HG02759 (cell line): ENCODE measurements around the gene TSR1.

ENCODE experiments used
- ATAC-seq: cut with Tn5 transposase; IDR thresholded peaks from one replicate; pipeline ENCODE4 v1.9.1; 2021; ENCODE audit warnings: mild to moderate bottlenecking, moderate library complexity; ENCODE audit not compliant: unreplicated experiment

The TSR1 gene

DNA sequence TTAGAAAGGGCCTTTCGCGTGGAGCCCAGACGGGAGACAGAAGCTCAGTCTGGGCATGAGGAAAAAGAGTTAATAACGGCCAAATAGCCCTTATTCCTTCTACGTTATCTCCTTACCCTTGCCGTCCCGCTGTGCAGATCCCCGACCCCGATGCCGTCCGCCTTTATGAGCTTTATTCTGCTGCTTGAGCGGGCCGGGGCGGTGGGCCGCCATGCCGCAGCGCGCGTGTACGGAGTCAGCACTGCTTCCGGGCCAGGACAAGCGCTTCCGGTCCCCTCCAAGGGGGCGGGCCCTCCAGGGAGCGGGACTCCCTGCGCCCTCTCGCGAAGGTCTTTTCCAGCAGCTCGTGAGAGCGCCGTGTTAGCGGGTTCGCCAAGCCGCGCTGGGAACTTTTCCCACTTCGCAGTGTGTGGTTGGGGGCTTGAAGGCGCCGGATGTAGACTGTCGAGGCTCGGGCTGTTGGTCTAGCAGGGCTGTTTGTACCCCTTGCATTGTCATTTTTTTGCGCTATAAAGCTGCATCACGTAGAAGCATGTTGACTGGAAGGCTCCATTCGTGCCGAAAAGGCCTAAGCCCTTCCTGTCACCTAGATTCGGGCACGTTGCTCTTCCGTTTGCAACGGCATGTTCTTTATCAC, at the start of gene TSR1:
Gene TSR1 (minus strand): TSS at position 243 of the 637 bp plus-strand sequence. CDS start 30 bp downstream, at position 213.
- peak; percentile 81 for ATAC-seq

- ATAC-seq, result no peak
Measured at GRCh38 chr17:2385240-2386210, 49.3 kb upstream of the TSR1 start.

- no peak for ATAC-seq
Measured at GRCh38 chr17:2384439-2385127, 48.3 kb upstream of the TSR1 start.

GRCh38 chr17:2383628-2384167, 47.4 kb upstream of the TSR1 start:
- no peak for ATAC-seq

DNA sequence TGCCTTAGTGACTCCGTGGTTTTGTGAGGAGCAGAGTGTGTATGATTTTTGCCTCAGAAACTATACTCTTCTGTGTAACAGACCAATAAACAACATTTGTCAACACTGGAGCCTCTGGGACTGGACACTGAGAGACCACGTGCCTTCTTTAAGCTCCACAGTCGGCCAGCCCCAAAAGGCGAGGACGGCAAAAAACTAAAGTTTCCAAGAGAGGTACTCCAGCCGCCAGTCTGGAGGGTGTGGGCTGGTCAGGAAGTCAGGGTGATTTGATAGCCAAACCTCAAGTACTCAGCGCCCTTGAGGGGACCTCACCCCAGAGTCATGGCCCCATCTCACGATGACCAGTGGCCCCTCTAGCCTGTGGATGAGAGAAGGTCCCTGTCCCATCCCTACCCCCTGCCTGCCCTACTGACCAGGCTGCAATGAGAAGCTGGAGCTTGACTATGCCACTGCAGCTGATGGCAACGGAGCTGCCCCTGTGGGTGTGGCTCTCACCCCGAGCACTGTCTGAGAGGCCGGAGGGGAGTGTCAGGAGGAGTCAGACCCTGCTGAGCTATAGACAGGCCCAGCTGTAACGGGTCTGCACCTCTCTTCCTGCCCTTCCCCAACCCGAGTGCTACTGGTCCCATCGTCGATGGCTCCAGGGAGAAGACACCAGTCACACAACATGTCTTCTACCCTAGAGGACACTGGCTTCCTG, 44.8 kb upstream of the TSR1 start:
- no peak for ATAC-seq

- no peak for ATAC-seq
Measured at GRCh38 chr17:2380226-2380922, 44.1 kb upstream of the TSR1 start.

GRCh38 chr17:2379489-2380225, 43.4 kb upstream of the TSR1 start:
- ATAC-seq, result no peak

GRCh38 chr17:2378905-2379304, 42.6 kb upstream of the TSR1 start:
- no peak for ATAC-seq

GRCh38 chr17:2377659-2378058, 41.4 kb upstream of the TSR1 start:
- no peak for ATAC-seq

DNA sequence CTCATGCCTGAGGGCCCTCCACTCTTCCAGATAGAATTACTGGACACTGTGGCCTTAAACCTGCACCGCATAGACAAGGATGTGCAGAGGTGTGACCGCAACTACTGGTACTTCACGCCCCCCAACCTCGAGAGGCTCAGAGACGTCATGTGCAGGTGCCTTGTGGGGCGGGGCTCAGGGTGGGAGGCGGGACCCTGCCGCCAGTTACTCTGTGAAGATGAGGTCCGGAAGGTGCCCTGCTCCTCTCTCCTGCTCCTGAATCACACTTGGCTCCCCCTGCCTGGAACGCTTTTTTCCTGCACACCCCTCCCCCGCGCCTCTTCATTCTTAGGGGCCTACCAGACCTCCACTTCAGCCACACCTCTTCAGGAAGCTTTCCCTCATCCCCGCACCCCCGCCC, 39.9 kb upstream of the TSR1 start:
- no peak for ATAC-seq

DNA sequence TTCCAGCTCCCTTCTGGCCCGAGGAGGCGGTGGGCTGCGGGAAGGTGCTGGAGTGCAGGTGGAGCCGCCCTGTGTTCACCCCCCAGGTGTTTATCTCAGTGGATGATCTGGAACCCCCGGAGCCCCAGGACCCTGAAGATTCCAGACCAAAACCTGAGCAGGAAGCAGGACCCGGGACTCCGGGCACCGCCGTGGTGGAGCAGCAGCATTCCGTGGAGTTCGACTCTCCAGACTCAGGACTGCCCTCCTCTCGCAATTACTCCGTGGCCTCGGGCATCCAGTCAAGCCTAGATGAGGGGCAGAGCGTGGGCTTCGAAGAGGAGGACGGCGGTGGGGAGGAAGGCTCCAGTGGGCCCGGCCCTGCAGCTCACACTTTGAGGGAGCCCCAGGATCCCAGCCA, 39.1 kb upstream of the TSR1 start:
- ATAC-seq, result no peak

DNA sequence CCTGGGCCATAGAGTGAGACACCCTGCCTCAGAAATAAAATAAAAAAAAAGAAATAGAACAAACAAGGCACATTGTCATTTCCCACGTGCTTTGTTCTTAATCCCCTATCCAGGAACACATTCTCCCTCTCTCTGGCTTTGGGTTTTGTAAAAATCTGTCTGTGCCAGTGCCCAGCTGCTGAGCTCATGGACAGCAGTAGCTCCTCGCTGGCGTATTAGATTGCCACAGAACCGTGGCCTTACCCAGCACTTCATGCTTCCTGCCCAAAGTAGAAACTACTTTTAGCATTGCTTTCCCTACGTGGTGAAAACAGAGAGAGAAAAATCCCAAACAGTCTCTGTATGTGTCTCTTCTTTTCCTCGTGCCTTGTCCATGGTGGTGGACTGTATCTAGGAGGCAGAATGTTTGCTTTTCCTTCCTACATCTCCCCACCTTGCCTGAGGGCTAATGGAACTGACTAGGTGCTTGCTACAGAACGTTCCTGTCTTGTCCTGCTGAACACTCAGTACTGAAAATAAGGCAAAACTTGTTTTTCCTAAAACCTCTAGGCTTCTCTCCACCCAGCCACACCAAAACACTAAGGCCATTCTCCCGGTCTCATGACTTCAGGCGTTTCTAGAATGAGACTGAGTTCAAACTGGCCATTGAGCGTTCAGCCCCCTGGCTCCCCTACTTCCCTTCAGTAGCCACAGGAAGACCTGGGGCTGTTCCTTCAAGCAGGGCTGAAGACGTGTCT, 38.5 kb upstream of the TSR1 start:
- ATAC-seq, result no peak

DNA sequence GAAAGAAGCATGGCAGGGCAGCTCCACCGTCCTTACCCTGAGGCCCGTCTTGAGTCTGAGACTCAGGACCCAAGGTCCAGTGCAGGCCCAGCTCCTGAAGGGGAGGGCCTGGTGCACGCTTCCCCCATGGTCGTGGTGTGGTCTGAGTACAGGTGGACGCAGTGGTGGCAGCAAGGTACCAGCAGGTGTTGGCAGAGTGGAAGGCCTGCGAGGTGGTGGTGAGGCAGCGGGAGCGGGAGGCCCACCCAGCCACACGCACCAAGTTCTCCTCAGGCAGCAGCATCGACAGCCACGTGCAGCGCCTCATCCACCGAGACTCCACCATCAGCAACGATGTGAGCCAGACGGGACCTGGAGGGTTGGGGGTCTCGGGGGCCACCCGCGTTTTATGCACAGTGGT, 36.9 kb upstream of the TSR1 start:
- no peak for ATAC-seq

DNA sequence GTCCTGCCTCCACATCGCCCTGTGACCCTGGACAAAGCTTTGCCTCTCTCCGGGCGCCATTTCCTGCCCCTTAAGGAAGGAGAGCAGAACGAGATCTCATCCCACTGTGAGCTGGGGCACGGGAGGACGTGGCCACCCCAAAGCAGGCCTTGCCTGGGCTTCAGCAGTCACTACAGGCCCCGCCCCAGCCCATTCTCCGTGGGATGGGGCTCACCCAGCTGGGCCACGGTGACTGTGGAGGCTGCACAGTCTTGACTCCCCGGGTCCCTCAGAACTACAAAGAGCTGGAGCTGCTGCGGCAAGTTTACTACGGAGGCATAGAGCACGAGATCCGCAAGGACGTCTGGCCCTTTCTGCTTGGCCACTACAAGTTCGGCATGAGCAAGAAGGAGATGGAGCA, 36.4 kb upstream of the TSR1 start:
- no peak for ATAC-seq

DNA sequence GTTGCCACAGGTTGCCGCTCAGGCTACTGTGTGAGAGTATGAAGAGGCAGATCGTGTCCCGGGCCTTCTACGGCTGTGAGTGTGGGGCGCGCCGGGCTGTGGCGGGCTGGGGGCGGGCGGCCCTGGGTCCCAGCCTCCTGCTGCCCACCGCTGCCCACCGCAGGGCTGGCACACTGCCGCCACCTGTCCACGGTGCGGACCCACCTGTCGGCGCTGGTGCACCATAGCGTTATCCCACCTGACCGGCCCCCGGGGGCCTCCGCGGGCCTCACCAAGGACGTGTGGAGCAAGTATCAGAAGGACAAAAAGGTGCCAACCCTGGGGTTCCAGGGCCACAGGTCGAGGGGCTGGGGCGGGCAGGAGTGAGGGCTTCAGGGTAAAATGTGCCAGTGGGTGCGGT, 35.9 kb upstream of the TSR1 start:
- no peak for ATAC-seq

GRCh38 chr17:2371183-2372130, 35.2 kb upstream of the TSR1 start:
- ATAC-seq, result no peak

- ATAC-seq, result no peak
Measured at GRCh38 chr17:2370211-2370589, 33.9 kb upstream of the TSR1 start.
